Osteoblast (primary cell): Measurements from ENCODE around the gene LRWD1. TPM values are rescaled to one million over a fixed set of nuclear protein-coding genes. Genes with fewer than 3 reads are reported as not detected.

Experiments used
- DNase-seq: peaks from one replicate; pipeline ENCODE4 v3.0.0; 2011; ENCODE audit warnings: low spot score, mixed read lengths; ENCODE audit not compliant: insufficient read length; ENCODE audit errors: missing footprints
- H2AFZ ChIP-seq: 2 replicates; pipeline ENCODE4 v1.6.0; 2011; ENCODE audit warnings: mild to moderate bottlenecking, low read length
- H3K27ac ChIP-seq: 2 replicates; pipeline ENCODE4 v1.5.1; 2011; ENCODE audit warnings: mild to moderate bottlenecking, low read depth, low read length, moderate library complexity
- H3K27me3 ChIP-seq: 2 replicates; pipeline ENCODE4 v1.6.0; 2012; ENCODE audit warnings: mild to moderate bottlenecking, control low read depth, inconsistent platforms, low read length, moderate library complexity; ENCODE audit not compliant: insufficient read depth
- H3K36me3 ChIP-seq: 2 replicates; pipeline ENCODE4 v1.5.1; 2011; ENCODE audit warnings: mild to moderate bottlenecking, low read length, control low read depth, moderate library complexity; ENCODE audit not compliant: insufficient read depth
- H3K4me1 ChIP-seq: 2 replicates; pipeline ENCODE4 v1.5.1; 2011; ENCODE audit warnings: mild to moderate bottlenecking, low read length, control low read depth, moderate library complexity; ENCODE audit not compliant: insufficient read depth
- H3K4me2 ChIP-seq: 2 replicates; pipeline ENCODE4 v1.6.0; 2011; ENCODE audit warnings: mild to moderate bottlenecking, low read length; ENCODE audit not compliant: insufficient read depth
- H3K4me3 ChIP-seq: fragments of 200-600 bp; sonication (generic); 3 replicates; pipeline ENCODE4 v1.5.1; 2012; ENCODE audit warnings: mild to moderate bottlenecking, low read length, inconsistent platforms; ENCODE audit not compliant: insufficient read depth
- H3K79me2 ChIP-seq: 2 replicates; pipeline ENCODE4 v1.6.0; 2012; ENCODE audit warnings: mild to moderate bottlenecking, low read length, control low read depth, inconsistent platforms; ENCODE audit not compliant: insufficient read depth
- H3K9me3 ChIP-seq: 2 replicates; pipeline ENCODE4 v1.5.1; 2011; ENCODE audit warnings: low read depth, low read length, control low read depth
- H4K20me1 ChIP-seq: 2 replicates; pipeline ENCODE4 v1.6.0; 2012; ENCODE audit warnings: mild to moderate bottlenecking, low read length, control low read depth; ENCODE audit not compliant: insufficient read depth
- CTCF ChIP-seq: IDR thresholded peaks from 2 replicates; pipeline ENCODE4 v1.5.1; 2011; ENCODE audit warnings: mild to moderate bottlenecking, low read depth, low read length, moderate library complexity; ENCODE audit errors: extremely low read depth
- total RNA-seq: library from RNA; depleted of rRNA; stranded (reverse); fragments of >200 nt; gene quantifications from 2 replicates; pipeline ENCODE4 v1.2.3, GENCODE V29; 2012

Gene LRWD1
- total RNA-seq, 1 donor, result 24.2 TPM

DNA sequence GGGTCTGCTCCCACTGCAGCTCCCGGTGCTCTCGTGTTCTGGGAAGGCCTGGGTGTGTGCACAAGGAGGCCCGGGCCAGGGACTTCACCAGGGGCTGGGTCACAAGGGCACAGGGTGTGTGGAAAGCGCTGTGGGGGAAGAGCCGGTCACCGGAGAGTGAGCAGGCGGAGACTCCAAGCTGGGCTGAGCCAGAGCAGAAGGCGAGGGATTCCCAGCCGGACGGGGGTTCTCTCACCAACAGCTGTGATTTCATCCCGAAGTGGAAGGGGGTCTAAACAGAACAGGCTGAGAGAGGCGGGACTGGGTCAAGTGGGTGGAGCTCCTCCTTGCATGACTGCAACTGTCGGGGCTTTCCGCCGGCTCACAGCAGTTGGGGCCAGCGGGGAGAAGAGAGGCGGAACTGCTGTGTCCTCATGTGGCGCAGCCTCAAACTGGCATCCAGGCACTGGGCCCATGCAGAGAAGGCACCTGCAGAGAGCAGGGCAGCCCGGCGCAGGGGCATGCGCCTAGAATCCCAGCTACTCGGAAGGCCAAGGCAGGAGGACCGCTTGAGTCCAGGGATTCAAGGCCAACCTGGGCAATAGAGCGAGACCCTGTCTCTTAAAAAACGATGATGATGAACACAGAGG lies 39.0 kb upstream of the LRWD1 start:
- H3K27me3 ChIP-seq, result no peaks in the 10 kb centered on the region
- H3K27ac ChIP-seq, result no peak overlapping the region
- peaks cover 10% of the 10 kb centered on the region for H4K20me1 ChIP-seq
- no peaks in the 10 kb centered on the region for H3K9me3 ChIP-seq
- H3K4me1 ChIP-seq, result no peaks in the 10 kb centered on the region
- no peak overlapping the region for H2AFZ ChIP-seq
- no peak overlapping the region for H3K4me2 ChIP-seq
- H3K4me3 ChIP-seq, result no peak overlapping the region
- no peak for TF ChIP-seq CTCF
- H3K79me2 ChIP-seq, result no peaks in the 10 kb centered on the region
- H3K36me3 ChIP-seq, result peaks cover 36% of the 10 kb centered on the region
- no peak for DNase-seq

GRCh38 chr7:102426268-102427018 lies 38.3 kb upstream of the LRWD1 start:
- H3K9me3 ChIP-seq, result no peaks in the 10 kb centered on the region
- no peak overlapping the region for H3K4me3 ChIP-seq
- H3K27ac ChIP-seq, result no peak overlapping the region
- no peaks in the 10 kb centered on the region for H3K79me2 ChIP-seq
- peaks cover 10% of the 10 kb centered on the region for H4K20me1 ChIP-seq
- no peak for TF ChIP-seq CTCF
- H3K4me2 ChIP-seq, result no peak overlapping the region
- H3K27me3 ChIP-seq, result no peaks in the 10 kb centered on the region
- no peak overlapping the region for H2AFZ ChIP-seq
- H3K4me1 ChIP-seq, result no peaks in the 10 kb centered on the region
- no peak for DNase-seq
- H3K36me3 ChIP-seq, result peaks cover 31% of the 10 kb centered on the region

DNA sequence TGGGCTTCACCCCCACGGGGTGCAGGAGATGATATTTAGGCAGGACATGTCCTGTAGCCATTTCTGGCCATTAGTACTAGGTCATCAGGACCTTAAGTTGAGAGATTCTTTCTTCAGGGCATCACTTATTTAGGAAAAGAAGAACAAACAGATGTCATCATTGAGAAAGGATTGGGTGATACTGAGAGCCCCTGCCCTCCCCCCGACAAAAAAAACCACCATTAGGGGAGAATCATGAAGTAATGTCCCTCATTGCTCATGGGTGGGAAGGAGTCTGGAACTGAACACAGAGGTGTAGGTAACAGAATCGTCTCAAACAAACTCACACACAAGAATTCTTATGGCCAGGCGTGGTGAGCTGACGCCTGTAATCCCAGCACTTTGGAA lies 37.8 kb upstream of the LRWD1 start:
- no peak for TF ChIP-seq CTCF
- H3K4me2 ChIP-seq, result no peak overlapping the region
- H3K79me2 ChIP-seq, result no peaks in the 10 kb centered on the region
- no peaks in the 10 kb centered on the region for H3K4me1 ChIP-seq
- H3K9me3 ChIP-seq, result no peaks in the 10 kb centered on the region
- DNase-seq, result no peak
- H2AFZ ChIP-seq, result no peak overlapping the region
- peaks cover 31% of the 10 kb centered on the region for H3K36me3 ChIP-seq
- no peaks in the 10 kb centered on the region for H3K27me3 ChIP-seq
- H4K20me1 ChIP-seq, result peaks cover 10% of the 10 kb centered on the region
- no peak overlapping the region for H3K27ac ChIP-seq
- H3K4me3 ChIP-seq, result no peak overlapping the region

DNA sequence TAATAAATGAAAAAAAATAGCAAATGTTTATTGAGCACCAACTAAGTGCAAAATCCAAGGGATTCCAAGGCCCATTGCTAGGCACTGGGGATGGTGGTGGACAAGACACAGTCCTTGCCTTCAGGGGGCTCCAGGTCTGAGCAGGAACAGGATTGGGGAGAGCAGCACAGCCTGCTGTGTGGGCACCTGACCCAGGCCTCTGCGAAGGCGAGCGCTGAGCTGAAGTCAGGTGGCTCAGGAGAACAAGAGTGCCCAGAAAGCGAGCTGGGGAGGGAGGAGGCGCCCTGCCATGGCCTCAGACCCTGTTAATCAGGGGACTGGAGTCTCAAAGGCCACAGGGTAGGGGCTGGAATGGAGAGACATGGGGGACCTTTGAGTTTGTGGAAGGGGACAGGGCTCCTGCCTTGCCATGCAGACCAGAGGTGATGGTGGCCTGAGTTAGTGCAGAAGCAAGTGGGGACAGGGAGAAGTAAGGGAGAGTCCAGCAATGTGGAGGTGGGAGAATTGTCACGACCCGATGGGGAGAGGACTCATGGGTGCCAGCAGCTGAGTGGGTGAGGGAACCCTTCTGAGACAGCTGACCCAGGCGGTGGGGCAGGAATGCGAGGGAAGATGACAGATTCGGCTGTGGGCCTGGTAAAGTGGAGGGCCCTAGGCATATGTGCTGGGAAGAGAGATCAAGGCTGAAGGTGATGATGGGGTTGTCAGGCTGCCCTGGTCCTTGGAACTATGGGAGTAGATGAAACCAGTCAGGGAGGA lies 35.5 kb upstream of the LRWD1 start:
- TF ChIP-seq CTCF, result no peak
- DNase-seq, result no peak
- Histone ChIP-seq H3K4me2 (no peak overlapping the region), H2AFZ (no peak overlapping the region), H3K27ac (no peak overlapping the region), H3K4me3 (no peak overlapping the region), H3K4me1 (peaks cover under 1% of the 10 kb centered on the region), H3K27me3 (no peaks in the 10 kb centered on the region), H3K36me3 (peaks cover 26% of the 10 kb centered on the region), H3K9me3 (no peaks in the 10 kb centered on the region), H3K79me2 (peaks cover 8% of the 10 kb centered on the region), H4K20me1 (peaks cover 8% of the 10 kb centered on the region)
